Left hindlimb (tissue), 1 donor: Measurements from ENCODE around the gene RXFP2.

Experiments
- DNase-seq: peaks from one replicate; pipeline ENCODE4 v3.0.0-alpha.2; 2018

Gene RXFP2

GRCh38 chr13:31768351-31768750 is 29.0 kb downstream of the RXFP2 start:
- DNase-seq: no peak

- DNase-seq: no peak
Observed at GRCh38 chr13:31769575-31769974, 30.2 kb downstream of the RXFP2 start.

GRCh38 chr13:31772231-31772630 is 32.9 kb downstream of the RXFP2 start:
- no peak for DNase-seq

- no peak for DNase-seq
Observed at GRCh38 chr13:31773538-31773937, 34.2 kb downstream of the RXFP2 start.

GRCh38 chr13:31774186-31774750 is 34.9 kb downstream of the RXFP2 start:
- DNase-seq: no peak

GRCh38 chr13:31775148-31775547 is 35.8 kb downstream of the RXFP2 start:
- no peak for DNase-seq

- DNase-seq: peak; percentile 73
Observed at GRCh38 chr13:31775686-31776085, 36.4 kb downstream of the RXFP2 start.

GRCh38 chr13:31781064-31781463 is 41.7 kb downstream of the RXFP2 start:
- no peak for DNase-seq

GRCh38 chr13:31786011-31786410 is 46.7 kb downstream of the RXFP2 start:
- no peak for DNase-seq

GRCh38 chr13:31790992-31791391 is 51.7 kb downstream of the RXFP2 start:
- DNase-seq: no peak

- DNase-seq: no peak
Observed at GRCh38 chr13:31793246-31793645, 53.9 kb downstream of the RXFP2 start.

GRCh38 chr13:31794452-31794851 is 55.1 kb downstream of the RXFP2 start:
- no peak for DNase-seq

- no peak for DNase-seq
Observed at GRCh38 chr13:31797154-31797775, 57.9 kb downstream of the RXFP2 start.

GRCh38 chr13:31798189-31798588 is 58.9 kb downstream of the RXFP2 start:
- DNase-seq: no peak

GRCh38 chr13:31801088-31801487 is 61.8 kb downstream of the RXFP2 start:
- DNase-seq: no peak

GRCh38 chr13:31803311-31803710 is 64.0 kb downstream of the RXFP2 start:
- DNase-seq: no peak

GRCh38 chr13:31805841-31806240 is 66.5 kb downstream of the RXFP2 start:
- DNase-seq: no peak

GRCh38 chr13:31807090-31807541 is 67.8 kb downstream of the RXFP2 start:
- DNase-seq: no peak

GRCh38 chr13:31814536-31814935 is 75.2 kb downstream of the RXFP2 start:
- DNase-seq: no peak

GRCh38 chr13:31815361-31816144 is 76.2 kb downstream of the RXFP2 start:
- no peak for DNase-seq

GRCh38 chr13:31818236-31818635 is 78.9 kb downstream of the RXFP2 start:
- DNase-seq: no peak

- DNase-seq: no peak
Observed at GRCh38 chr13:31824705-31825517, 85.6 kb downstream of the RXFP2 start.

- DNase-seq: no peak
Observed at GRCh38 chr13:31826521-31826920, 87.2 kb downstream of the RXFP2 start.
